ENCODE data around the gene UBP1.
"Not testable (repeated sequence)": the region's sequence is repeated elsewhere in the genome, so short reads cannot be mapped to it uniquely, and the experiment has no call there.

Gene UBP1

DNA sequence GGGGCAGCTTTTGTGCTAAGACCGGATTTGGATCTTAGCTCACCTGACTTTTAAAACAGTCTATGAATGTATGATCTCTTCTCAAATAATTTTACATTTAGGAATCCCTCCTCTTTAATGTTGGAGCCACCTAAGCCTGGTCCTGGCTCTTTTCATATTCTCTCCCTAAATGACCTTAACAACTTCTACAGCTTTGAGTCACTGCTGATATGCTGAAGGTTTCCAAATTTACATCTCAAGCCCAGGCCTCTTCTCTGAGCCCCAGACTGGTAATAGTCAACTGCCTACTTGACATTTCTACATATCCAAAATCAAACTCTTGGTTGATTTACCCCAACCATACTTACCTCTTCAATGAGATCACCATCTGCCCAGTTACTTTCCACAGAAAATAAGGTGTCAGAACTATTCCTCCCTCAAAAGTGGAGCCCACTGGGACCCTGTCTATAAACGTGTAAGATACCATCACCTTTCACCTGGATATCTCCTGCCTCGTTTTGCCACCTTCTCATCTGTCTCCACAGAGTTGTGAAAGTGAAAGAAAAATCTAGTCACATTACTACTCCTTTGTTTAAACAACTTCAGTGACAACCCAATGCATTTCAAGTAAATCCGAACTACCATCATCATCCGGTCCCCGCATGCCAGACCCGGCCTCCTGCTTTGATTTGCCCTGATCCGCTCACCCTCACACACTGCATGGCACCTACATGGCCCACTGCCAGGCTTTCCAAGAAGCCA, 48.8 kb downstream of the UBP1 start:
- no peak for DNase-seq (ENCODE audit: low read depth)

DNA sequence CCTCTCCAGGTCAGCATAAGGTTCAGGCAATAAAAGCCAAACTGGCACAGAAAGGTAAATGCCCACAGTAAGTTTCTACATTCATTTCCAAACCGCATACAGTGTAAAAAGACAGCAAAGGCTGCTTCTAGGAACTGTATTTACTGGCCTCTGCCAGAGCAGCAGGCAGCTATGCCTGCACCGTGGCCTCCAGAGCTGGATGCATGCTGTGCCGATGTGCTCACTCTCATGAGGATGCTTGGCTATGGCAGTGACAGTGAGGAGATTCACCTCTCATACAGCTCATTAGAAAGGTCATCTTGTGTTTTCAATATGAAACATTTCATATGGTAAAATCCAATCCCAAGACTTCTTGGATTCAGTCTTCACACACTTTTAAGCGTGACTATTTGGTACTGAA, 50.3 kb downstream of the UBP1 start:
- no peak for DNase-seq (ENCODE audit: low read depth)

- no peak for DNase-seq (ENCODE audit: low read depth)
These were observed 51.7 kb downstream of the UBP1 start for GRCh38 chr3:33388374-33389100.

- DNase-seq (ENCODE audit: low read depth), result no peak
These were observed 53.6 kb downstream of the UBP1 start for GRCh38 chr3:33386631-33387030.

DNA sequence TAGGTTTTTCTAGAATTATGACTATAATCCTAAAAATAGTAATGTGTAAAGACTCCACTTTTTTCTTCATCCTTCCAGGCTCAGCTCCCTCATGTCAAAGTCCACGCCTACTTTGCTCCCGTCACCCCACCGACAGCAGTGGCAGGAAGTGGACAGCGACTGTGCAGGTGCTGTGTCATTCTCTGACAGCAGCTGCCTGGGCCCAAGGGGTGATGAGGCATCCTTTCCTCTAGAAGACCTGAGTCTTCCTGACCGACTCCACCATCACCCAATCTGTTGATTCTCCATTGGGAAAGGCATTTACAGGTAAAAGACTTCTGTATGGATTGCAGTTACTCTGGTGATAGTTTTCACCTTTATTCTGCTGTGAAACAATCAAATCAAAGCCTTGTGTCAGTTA, 54.8 kb downstream of the UBP1 start:
- no peak for DNase-seq (ENCODE audit: low read depth)

GRCh38 chr3:33383951-33384350, 56.3 kb downstream of the UBP1 start:
- no peak for DNase-seq (ENCODE audit: low read depth)

DNA sequence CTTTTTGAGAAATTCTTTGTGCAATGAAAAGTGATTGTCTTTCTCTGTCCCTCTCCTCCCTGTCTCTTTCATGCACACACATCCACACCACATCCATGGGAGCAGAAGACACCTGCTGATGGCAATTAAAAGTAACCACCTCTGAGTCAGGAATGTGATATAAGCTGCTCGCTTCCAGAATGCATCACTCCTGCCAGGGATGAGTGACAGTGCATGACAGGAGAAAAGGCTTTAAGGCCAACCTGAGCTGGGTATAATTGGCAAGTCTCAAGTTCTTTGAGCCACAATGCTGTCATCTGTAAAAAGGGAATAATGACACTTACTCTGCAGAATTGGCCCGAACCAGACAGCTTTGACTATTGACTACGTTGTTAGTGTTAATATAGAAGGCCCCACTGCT, 59.6 kb downstream of the UBP1 start:
- DNase-seq (ENCODE audit: low read depth), result no peak

- DNase-seq (ENCODE audit: low read depth), result no peak
These were observed 62.3 kb downstream of the UBP1 start for GRCh38 chr3:33377931-33378330.

DNA sequence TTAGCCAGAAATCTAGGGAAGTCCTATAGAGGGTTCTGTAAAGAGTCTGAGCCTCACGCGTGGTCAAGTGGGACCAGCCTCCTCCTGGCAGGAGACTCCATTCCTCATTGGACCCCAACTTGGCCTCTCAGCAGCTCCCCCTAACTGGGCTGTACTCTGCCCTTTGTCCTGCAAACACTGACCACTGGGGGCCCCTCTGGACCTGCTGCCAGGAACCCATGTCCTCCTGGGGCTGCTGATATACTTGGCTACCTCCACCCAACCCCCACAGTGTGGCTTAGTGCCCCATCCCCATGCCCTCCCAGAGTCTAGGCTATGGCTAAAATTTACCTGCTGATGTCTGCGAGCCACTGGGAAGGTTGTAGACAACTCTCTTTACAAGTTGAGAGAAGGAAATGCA, 62.7 kb downstream of the UBP1 start:
- no peak for DNase-seq (ENCODE audit: low read depth)

- no peak for DNase-seq (ENCODE audit: low read depth)
These were observed 67.1 kb downstream of the UBP1 start for GRCh38 chr3:33373082-33373437.

- DNase-seq (ENCODE audit: low read depth), result peak; percentile 14
These were observed 67.8 kb downstream of the UBP1 start for GRCh38 chr3:33372218-33373081.

DNA sequence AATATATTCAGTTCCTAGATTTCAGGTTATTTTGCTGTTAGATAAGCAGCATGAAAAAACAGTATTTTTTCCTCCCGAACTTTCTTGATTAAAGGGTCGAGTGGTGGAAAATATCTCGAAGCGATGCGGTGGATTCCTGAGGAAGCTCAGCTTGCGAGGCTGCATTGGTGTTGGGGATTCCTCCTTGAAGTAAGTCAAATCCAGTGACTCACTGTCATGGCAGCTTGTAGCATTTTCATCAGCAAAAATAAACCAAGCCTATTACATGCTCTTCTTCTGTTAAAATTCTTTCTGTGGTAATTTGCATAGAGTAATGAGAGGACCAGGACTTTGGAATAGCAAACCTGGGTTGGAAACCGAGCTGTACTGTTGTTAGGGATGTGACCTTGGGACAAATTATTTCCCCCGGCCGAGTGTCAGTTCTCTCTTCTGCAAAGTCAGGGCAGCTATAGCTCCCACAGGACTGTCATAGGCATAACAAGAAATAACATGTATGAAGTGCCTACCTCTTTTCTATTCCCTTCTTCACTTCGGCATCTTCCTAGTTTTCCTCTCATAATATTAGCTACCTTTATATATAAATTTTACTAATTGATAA, 75.6 kb downstream of the UBP1 start:
- no peak for DNase-seq (ENCODE audit: low read depth)

GRCh38 chr3:33364060-33364459, 76.1 kb downstream of the UBP1 start:
- DNase-seq (ENCODE audit: low read depth), result no peak

- no peak for DNase-seq (ENCODE audit: low read depth)
These were observed 76.9 kb downstream of the UBP1 start for GRCh38 chr3:33363113-33363800.

DNA sequence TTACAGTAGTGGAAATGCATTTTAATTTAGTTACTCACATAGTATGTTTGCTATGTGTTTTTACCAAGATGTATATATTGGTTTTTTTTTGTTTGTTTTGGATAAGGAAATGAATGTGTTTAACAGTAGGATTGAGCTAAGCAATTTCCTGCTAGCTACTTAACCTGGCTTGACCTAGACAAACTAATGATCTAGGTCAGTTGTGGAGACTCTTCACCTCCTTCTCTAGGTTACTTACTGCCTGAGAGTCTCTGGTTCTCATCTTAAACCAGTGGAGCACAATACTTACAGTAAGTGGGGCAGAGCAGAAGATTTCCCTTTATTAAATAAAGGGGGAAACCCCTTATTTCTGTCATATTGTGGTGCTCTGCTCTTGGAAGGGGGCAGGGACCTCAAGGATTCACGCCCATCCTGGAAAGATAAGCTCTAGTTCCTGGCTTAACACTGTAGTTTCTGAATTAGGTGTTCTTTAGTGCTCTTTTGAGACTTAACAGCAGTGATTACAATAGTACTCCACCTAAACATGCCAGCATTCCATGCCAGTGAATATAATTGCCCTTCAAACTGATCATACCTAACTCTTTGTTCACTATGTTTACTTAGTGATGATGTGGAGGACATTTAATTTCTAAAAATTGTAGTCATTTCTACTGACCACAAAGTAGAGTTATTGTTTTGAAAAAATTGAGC, 79.9 kb downstream of the UBP1 start:
- DNase-seq (ENCODE audit: low read depth), result no peak

GRCh38 chr3:33358172-33358781, 81.9 kb downstream of the UBP1 start:
- no peak for DNase-seq (ENCODE audit: low read depth)

GRCh38 chr3:33355611-33356010, 84.6 kb downstream of the UBP1 start:
- no peak for DNase-seq (ENCODE audit: low read depth)

GRCh38 chr3:33339758-33340157, 100.4 kb downstream of the UBP1 start:
- no peak for DNase-seq (ENCODE audit: low read depth)

DNA sequence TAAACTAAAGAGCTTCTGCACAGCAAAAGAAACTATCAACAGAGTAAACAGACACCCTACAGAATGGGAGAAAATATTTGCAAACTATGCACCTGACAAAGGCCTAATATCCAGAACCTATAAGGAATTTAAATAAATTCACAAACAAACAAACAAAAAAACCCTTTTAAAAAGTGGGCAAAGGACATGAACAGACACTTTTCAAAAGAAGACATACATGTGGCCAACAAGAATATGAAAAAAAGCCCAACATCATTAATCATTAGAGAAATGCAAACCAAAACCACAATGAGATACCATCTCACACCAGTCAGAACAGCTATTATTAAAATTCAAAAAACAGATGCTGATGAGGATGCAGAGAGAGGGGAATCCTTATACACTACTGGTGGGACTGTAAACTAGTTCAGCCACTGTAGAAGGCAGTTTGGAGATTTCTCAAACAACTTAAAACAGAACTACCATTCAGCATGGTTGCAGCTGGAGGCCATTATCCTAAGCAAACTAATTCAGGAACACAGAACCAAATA, 101.2 kb downstream of the UBP1 start:
- not testable (repeated sequence) for DNase-seq (ENCODE audit: low read depth)
